ENCODE data around the gene SLC40A1.

DNA sequence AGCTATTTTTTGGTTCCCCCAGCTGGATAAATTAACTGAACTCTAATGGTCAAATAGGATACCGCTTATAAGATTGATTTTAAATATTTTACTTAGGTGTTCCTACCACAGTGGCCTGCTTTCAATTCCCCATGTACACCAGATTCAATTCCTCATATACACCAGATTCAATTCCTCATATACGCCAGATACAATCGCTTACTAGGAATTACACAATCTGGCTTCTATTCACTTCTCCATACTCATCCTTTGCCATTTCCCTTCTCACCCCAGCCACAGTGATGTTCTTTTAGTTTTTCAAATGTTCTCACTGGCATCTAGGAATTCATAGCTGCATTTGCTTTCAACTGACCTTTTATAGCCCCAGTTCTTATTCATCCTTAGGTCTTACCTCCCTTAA is 66.5 kb downstream of the SLC40A1 start:
- no peak for TF ChIP-seq EP300 (IDR thresholded peaks at IDR 0.05)
- TF ChIP-seq, protein P1, sequence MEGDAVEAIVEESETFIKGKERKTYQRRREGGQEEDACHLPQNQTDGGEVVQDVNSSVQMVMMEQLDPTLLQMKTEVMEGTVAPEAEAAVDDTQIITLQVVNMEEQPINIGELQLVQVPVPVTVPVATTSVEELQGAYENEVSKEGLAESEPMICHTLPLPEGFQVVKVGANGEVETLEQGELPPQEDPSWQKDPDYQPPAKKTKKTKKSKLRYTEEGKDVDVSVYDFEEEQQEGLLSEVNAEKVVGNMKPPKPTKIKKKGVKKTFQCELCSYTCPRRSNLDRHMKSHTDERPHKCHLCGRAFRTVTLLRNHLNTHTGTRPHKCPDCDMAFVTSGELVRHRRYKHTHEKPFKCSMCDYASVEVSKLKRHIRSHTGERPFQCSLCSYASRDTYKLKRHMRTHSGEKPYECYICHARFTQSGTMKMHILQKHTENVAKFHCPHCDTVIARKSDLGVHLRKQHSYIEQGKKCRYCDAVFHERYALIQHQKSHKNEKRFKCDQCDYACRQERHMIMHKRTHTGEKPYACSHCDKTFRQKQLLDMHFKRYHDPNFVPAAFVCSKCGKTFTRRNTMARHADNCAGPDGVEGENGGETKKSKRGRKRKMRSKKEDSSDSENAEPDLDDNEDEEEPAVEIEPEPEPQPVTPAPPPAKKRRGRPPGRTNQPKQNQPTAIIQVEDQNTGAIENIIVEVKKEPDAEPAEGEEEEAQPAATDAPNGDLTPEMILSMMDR (IDR thresholded peaks at IDR 0.05), result no peak
- no peak for TF ChIP-seq POLR2AphosphoS5 (IDR thresholded peaks at IDR 0.05)
- no peak for TF ChIP-seq POLR2A (IDR thresholded peaks at IDR 0.05)

Data from sigmoid colon (tissue), 4 donors.